Gastroesophageal sphincter (tissue), 3 donors: ENCODE results near the gene LEMD2.

Experiments
- CTCF ChIP-seq, 4 experiments: fragments of 200-600 bp in 2 of 4; fragments of 450-650 bp in 2 of 4; sonication (generic) in 1 of 4; IDR thresholded peaks; one replicate each; pipeline ENCODE4 v1.5.1; 2017 to 2019; ENCODE audit warnings: antibody characterized with exemption in 4 of 4, mild to moderate bottlenecking in 2 of 4, moderate library complexity in 2 of 4
- EP300 ChIP-seq: sonication (generic); formaldehyde crosslinking; IDR thresholded peaks from one replicate; pipeline ENCODE4 v1.6.1; 2017; ENCODE audit warnings: antibody characterized with exemption, mild to moderate bottlenecking
- POLR2A ChIP-seq, 2 donors: fragments of 450-650 bp; IDR thresholded peaks; one replicate each; pipeline ENCODE4 v1.6.1; 2017; ENCODE audit warnings: antibody characterized with exemption in 2 of 2, mild to moderate bottlenecking in 2 of 2, moderate library complexity in 1 of 2
- POLR2AphosphoS5 ChIP-seq: sonication (generic); formaldehyde crosslinking; IDR thresholded peaks from one replicate; pipeline ENCODE4 v1.6.1; 2017; ENCODE audit warnings: antibody characterized with exemption

GRCh38 chr6:33807606-33808005 lies 18.7 kb upstream of the LEMD2 start:
- TF ChIP-seq POLR2AphosphoS5 (no peak), CTCF (IDR thresholded peaks at IDR 0.05) (no peak), EP300 (no peak), POLR2A (IDR thresholded peaks at IDR 0.05) (no peak)
